SK-N-SH (cell line): ENCODE results near the gene SYNDIG1L. TPM values are rescaled to one million over a fixed set of nuclear protein-coding genes. Genes with fewer than 3 reads are reported as not detected.

Source experiments
- CTCF ChIA-PET: fragments of 300-600, 350-600 bp; formaldehyde crosslinking; extraction: SDS; loops from one replicate; lab custom pipeline; 2021; lab: Yijun Ruan, JAX
- POLR2A ChIA-PET: fragments of 350-600 bp; sonication (Branson Sonifier 250); formaldehyde crosslinking; extraction: SDS; loops from one replicate; lab custom pipeline; 2020; ENCODE audit warnings: antibody characterized with exemption, inconsistent platforms; lab: Yijun Ruan, JAX
- DNase-seq: peaks from one replicate; pipeline ENCODE4 v3.0.0; 2012
- H2AFZ ChIP-seq: fragments of 200-600 bp; sonication (generic); 2 replicates; pipeline ENCODE4 v1.8.1; 2016; ENCODE audit warnings: antibody characterized with exemption, mild to moderate bottlenecking, low read depth
- H3F3A ChIP-seq: fragments of 200-600 bp; sonication (generic); replicated peaks from 2 replicates; pipeline ENCODE3; 2016; ENCODE audit warnings: antibody characterized with exemption, mild to moderate bottlenecking; ENCODE audit not compliant: insufficient read depth
- H3K27ac ChIP-seq, 2 experiments: fragments of 200-500 bp in 1 of 2; fragments of 200-600 bp in 1 of 2; sonication (Bioruptor generic) in 1 of 2; sonication (generic), shearing (Covaris generic) in 1 of 2; 2 replicates each; pipeline versions ENCODE4 v1.5.1 to v1.6.1; 2014 to 2016; ENCODE audit warnings: low read depth in 2 of 2, inconsistent platforms in 1 of 2, low read length in 1 of 2, mild to moderate bottlenecking in 1 of 2, mixed read lengths in 1 of 2
- H3K27me3 ChIP-seq: fragments of 200-600 bp; sonication (generic), shearing (Covaris generic); 2 replicates; pipeline ENCODE4 v1.6.1; 2016; ENCODE audit warnings: mixed run types; ENCODE audit not compliant: insufficient read depth
- H3K36me3 ChIP-seq, 2 experiments: fragments of 200-500 bp in 1 of 2; fragments of 200-600 bp in 1 of 2; sonication (Bioruptor generic) in 1 of 2; sonication (generic) in 1 of 2; replicated peaks in 1 of 2; 2 replicates each; pipeline versions ENCODE3 to v1.5.1; 2014 to 2016; ENCODE audit warnings: low read length in 1 of 2, mild to moderate bottlenecking in 1 of 2; ENCODE audit not compliant: insufficient read depth in 2 of 2, control insufficient read depth in 1 of 2
- H3K4me1 ChIP-seq, 2 experiments: fragments of 200-500 bp in 1 of 2; fragments of 200-600 bp in 1 of 2; sonication (Bioruptor generic) in 1 of 2; sonication (generic), shearing (Covaris generic) in 1 of 2; 2 replicates each; pipeline versions ENCODE4 v1.5.1 to v1.6.1; 2014 to 2016; ENCODE audit warnings: low read depth in 1 of 2, low read length in 1 of 2, mixed run types in 1 of 2; ENCODE audit not compliant: insufficient read depth in 2 of 2, control insufficient read depth in 1 of 2
- H3K4me2 ChIP-seq: fragments of 200-600 bp; sonication (generic), shearing (Covaris generic); 2 replicates; pipeline ENCODE4 v1.6.1; 2017; ENCODE audit warnings: mixed run types
- H3K4me3 ChIP-seq, 2 experiments: fragments of 200-500 bp in 1 of 2; fragments of 200-600 bp in 1 of 2; sonication (Bioruptor generic) in 1 of 2; sonication (generic), shearing (Covaris generic) in 1 of 2; 2 replicates each; pipeline versions ENCODE4 v1.5.1 to v1.8.1; 2014 to 2016; ENCODE audit warnings: low read depth in 2 of 2, inconsistent platforms in 1 of 2, low read length in 1 of 2, mild to moderate bottlenecking in 1 of 2, mixed read lengths in 1 of 2, moderate library complexity in 1 of 2
- H3K79me2 ChIP-seq: fragments of 200-600 bp; sonication (generic); 2 replicates; pipeline ENCODE4 v1.8.1; 2017; ENCODE audit warnings: mild to moderate bottlenecking; ENCODE audit not compliant: insufficient read depth
- H3K9ac ChIP-seq: fragments of 200-600 bp; sonication (generic); 2 replicates; pipeline ENCODE4 v1.6.1; 2017; ENCODE audit warnings: mixed run types
- H3K9me2 ChIP-seq: fragments of 200-600 bp; sonication (generic); 2 replicates; pipeline ENCODE4 v1.6.1; 2017; ENCODE audit warnings: mixed run types
- H3K9me3 ChIP-seq: fragments of 200-600 bp; sonication (generic); 2 replicates; pipeline ENCODE4 v1.6.1; 2017; ENCODE audit warnings: mixed run types, mild to moderate bottlenecking, moderate library complexity
- H4K20me1 ChIP-seq: fragments of 200-600 bp; sonication (generic); 2 replicates; pipeline ENCODE4 v1.6.1; 2017; ENCODE audit warnings: mild to moderate bottlenecking, mixed run types; ENCODE audit not compliant: insufficient read depth
- CHD2 ChIP-seq: fragments of 150-350 bp; IDR thresholded peaks from 2 replicates; pipeline ENCODE4 v1.6.1; 2018; ENCODE audit warnings: low read length; ENCODE audit not compliant: partially characterized antibody
- EP300 ChIP-seq, 2 experiments: IDR thresholded peaks; 2 replicates each; pipeline versions ENCODE4 v1.4.0 to v1.6.1; 2012; ENCODE audit warnings: borderline replicate concordance in 1 of 2, low read depth in 1 of 2, low read length in 1 of 2
- FOSL2 ChIP-seq: IDR thresholded peaks from 2 replicates; pipeline ENCODE4 v1.4.0; 2012; ENCODE audit warnings: low read depth, mild to moderate bottlenecking, moderate library complexity, borderline replicate concordance
- FOXJ3 ChIP-seq: sonication (generic); formaldehyde crosslinking; IDR thresholded peaks from 2 replicates; pipeline ENCODE4 v1.5.1; 2020; ENCODE audit warnings: mild to moderate bottlenecking, missing genetic modification reagents
- GABPA ChIP-seq: IDR thresholded peaks from 2 replicates; pipeline ENCODE4 v1.4.0; 2012; ENCODE audit warnings: low read depth, mild to moderate bottlenecking
- JUND ChIP-seq: IDR thresholded peaks from 2 replicates; pipeline ENCODE4 v1.4.0; 2012
- POLR2AphosphoS5 ChIP-seq: IDR thresholded peaks from 2 replicates; pipeline ENCODE4 v1.6.1; 2012; ENCODE audit warnings: low read depth, low read length
- RAD21 ChIP-seq: IDR thresholded peaks from 2 replicates; pipeline ENCODE4 v1.6.1; 2012; ENCODE audit warnings: mild to moderate bottlenecking, low read length
- RCOR1 ChIP-seq: fragments of 150-350 bp; IDR thresholded peaks from 2 replicates; pipeline ENCODE4 v1.6.1; 2017; ENCODE audit warnings: antibody characterized with exemption, low read length
- TAF1 ChIP-seq: IDR thresholded peaks from 2 replicates; pipeline ENCODE4 v1.6.1; 2012; ENCODE audit warnings: low read depth, mild to moderate bottlenecking, low read length, moderate library complexity, borderline replicate concordance
- TEAD4 ChIP-seq: IDR thresholded peaks from 2 replicates; pipeline ENCODE4 v1.4.0; 2012; ENCODE audit warnings: mild to moderate bottlenecking, borderline replicate concordance; ENCODE audit not compliant: insufficient read depth
- YY1 ChIP-seq: IDR thresholded peaks from 2 replicates; pipeline ENCODE4 v1.4.0; 2012; ENCODE audit warnings: low read depth, mild to moderate bottlenecking
- WGBS: methylation state at CpG from one replicate; pipeline ENCODE4 v1.1.6; 2017; ENCODE audit warnings: low lambda C conversion rate; 5-methylcytosine and 5-hydroxymethylcytosine counted together
- polyA plus RNA-seq, 3 experiments: library from polyadenylated mRNA; depleted of rRNA; stranded (reverse); fragments of >200 nt; gene quantifications; 2 replicates each; pipeline ENCODE4 v1.2.3, GENCODE V29; 2012
- TF ChIP-seq, protein P1 (sequence below): IDR thresholded peaks from 2 replicates; pipeline ENCODE4; 2012
- TF ChIP-seq, protein P2 (sequence below): IDR thresholded peaks from 2 replicates; pipeline ENCODE4 v1.6.1; 2012; ENCODE audit warnings: mild to moderate bottlenecking, low read depth, low read length, moderate library complexity
- TF ChIP-seq, protein P3 (sequence below): IDR thresholded peaks from 2 replicates; pipeline ENCODE4 v1.4.0; 2012; ENCODE audit warnings: low read depth, borderline replicate concordance
- TF ChIP-seq, protein P4 (sequence below): fragments of 150-350 bp; IDR thresholded peaks from 2 replicates; pipeline ENCODE4 v1.6.1; 2017; ENCODE audit warnings: antibody characterized with exemption, low read length, low read depth, borderline replicate concordance

The SYNDIG1L gene
- polyA plus RNA-seq, 1 of the 3 experiments (the other 2 are of a cell fraction), result not detected

DNA sequence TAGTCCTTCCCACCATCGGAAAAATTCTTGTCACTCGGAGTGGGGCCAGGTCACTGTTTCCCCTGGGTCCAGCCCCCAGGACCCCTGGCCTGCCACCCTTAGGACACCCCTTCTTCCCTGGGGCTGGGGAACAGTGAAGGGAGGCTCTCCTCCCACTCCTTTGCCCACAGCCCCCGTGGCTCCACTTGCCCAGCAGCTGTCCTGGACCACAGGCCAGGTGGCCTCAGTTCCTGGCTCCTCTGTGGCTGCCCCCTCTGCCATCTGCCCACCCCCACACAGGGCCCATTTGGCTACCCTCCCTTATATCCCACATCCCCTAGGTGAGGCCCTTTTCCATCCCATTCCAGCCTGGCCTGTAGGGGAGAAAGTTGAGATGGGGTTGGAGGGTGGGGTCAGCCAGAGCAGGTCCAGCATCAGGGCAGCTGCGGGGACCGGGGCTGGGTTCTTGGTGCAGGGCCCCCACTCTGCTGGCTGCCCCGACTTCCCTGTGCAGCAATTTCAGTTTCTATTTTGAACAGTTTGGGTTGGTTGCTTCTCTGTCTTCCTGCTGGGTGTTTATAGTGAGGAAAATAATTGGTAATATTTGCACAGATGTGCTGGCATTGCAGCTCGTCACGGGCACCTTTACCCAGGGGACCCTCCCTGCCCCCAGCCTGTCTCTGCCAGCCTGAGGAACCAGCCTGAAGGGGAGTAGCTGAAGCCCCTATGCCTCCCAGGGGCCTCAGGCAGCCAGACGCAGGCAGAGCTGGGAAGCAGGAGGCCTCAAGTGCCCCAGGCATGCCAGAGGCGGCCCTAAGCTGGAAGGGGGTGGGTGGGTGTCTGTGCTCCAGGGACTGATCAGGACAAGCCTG is 23.4 kb downstream of the SYNDIG1L start:
- Histone ChIP-seq H3K4me2 (no peak overlapping the region), H3K27me3 (peaks cover 33% of the 10 kb centered on the region), H3K27ac (no peak overlapping the region), H3K9me3 (no peaks in the 10 kb centered on the region)
- POLR2A ChIA-PET, result interaction anchor here (0.6 kb wide), 1 partner anchor 667 kb away, joined by 3 read pairs; the partner anchor contains the start of gene ZC2HC1C
- DNase-seq, result peak; percentile 47
- CTCF ChIA-PET, result no interaction called here
- TF ChIP-seq RAD21, result no peak
- TF ChIP-seq YY1, result no peak
- no peak for TF ChIP-seq TEAD4
- no peak for TF ChIP-seq FOXJ3
- TF ChIP-seq POLR2AphosphoS5, result no peak
- TF ChIP-seq, protein P1, sequence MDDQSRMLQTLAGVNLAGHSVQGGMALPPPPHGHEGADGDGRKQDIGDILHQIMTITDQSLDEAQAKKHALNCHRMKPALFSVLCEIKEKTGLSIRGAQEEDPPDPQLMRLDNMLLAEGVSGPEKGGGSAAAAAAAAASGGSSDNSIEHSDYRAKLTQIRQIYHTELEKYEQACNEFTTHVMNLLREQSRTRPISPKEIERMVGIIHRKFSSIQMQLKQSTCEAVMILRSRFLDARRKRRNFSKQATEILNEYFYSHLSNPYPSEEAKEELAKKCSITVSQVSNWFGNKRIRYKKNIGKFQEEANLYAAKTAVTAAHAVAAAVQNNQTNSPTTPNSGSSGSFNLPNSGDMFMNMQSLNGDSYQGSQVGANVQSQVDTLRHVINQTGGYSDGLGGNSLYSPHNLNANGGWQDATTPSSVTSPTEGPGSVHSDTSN, result no peak
- no peak for TF ChIP-seq CHD2
- TF ChIP-seq, protein P2, sequence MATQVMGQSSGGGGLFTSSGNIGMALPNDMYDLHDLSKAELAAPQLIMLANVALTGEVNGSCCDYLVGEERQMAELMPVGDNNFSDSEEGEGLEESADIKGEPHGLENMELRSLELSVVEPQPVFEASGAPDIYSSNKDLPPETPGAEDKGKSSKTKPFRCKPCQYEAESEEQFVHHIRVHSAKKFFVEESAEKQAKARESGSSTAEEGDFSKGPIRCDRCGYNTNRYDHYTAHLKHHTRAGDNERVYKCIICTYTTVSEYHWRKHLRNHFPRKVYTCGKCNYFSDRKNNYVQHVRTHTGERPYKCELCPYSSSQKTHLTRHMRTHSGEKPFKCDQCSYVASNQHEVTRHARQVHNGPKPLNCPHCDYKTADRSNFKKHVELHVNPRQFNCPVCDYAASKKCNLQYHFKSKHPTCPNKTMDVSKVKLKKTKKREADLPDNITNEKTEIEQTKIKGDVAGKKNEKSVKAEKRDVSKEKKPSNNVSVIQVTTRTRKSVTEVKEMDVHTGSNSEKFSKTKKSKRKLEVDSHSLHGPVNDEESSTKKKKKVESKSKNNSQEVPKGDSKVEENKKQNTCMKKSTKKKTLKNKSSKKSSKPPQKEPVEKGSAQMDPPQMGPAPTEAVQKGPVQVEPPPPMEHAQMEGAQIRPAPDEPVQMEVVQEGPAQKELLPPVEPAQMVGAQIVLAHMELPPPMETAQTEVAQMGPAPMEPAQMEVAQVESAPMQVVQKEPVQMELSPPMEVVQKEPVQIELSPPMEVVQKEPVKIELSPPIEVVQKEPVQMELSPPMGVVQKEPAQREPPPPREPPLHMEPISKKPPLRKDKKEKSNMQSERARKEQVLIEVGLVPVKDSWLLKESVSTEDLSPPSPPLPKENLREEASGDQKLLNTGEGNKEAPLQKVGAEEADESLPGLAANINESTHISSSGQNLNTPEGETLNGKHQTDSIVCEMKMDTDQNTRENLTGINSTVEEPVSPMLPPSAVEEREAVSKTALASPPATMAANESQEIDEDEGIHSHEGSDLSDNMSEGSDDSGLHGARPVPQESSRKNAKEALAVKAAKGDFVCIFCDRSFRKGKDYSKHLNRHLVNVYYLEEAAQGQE, result no peak
- no peak for TF ChIP-seq JUND
- TF ChIP-seq, protein P3, sequence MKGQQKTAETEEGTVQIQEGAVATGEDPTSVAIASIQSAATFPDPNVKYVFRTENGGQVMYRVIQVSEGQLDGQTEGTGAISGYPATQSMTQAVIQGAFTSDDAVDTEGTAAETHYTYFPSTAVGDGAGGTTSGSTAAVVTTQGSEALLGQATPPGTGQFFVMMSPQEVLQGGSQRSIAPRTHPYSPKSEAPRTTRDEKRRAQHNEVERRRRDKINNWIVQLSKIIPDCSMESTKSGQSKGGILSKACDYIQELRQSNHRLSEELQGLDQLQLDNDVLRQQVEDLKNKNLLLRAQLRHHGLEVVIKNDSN, result no peak
- TF ChIP-seq TAF1, result no peak
- no peak for TF ChIP-seq GABPA
- TF ChIP-seq RCOR1, result no peak
- no peak for TF ChIP-seq FOSL2
- TF ChIP-seq, protein P4, sequence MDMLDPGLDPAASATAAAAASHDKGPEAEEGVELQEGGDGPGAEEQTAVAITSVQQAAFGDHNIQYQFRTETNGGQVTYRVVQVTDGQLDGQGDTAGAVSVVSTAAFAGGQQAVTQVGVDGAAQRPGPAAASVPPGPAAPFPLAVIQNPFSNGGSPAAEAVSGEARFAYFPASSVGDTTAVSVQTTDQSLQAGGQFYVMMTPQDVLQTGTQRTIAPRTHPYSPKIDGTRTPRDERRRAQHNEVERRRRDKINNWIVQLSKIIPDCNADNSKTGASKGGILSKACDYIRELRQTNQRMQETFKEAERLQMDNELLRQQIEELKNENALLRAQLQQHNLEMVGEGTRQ, result no peak
- no peak for TF ChIP-seq EP300 (IDR thresholded peaks at IDR 0.05; ENCODE audit: borderline replicate concordance in 1 of 2, low read depth in 1 of 2, low read length in 1 of 2)
- TF ChIP-seq, all 33 proteins: peak for 0
- Histone ChIP-seq H3K9ac (no peak overlapping the region), H4K20me1 (no peaks in the 10 kb centered on the region), H2AFZ (no peak overlapping the region), H3F3A (no peaks in the 10 kb centered on the region), H3K4me1 (peaks cover 0 to 10% of the 10 kb centered on the region in 2 experiments; a peak in 1 of 4 replicates), H3K79me2 (no peaks in the 10 kb centered on the region), H3K9me2 (no peaks in the 10 kb centered on the region), H3K4me3 (no peak overlapping the region), H3K36me3 (no peaks in the 10 kb centered on the region)
- WGBS, result 45% methylated on average over 9 of the region's 10 CpGs
